Endothelial cell of umbilical vein (primary cell): ENCODE data around the gene CRYZL1. TPM values are rescaled to one million over a fixed set of nuclear protein-coding genes. Genes with fewer than 3 reads are reported as not detected.

Source experiments
- BruUV-seq: library from RNA; stranded (reverse); fragments of 400-500 nt; replicated peaks from 2 replicates; lab custom pipeline; 2021; lab: Mats Ljungman, UMichigan
- CTCF ChIA-PET: fragments of 300-600, 350-600 bp; sonication (Branson Sonifier 250); formaldehyde crosslinking; loops from one replicate; lab custom pipeline; 2021; ENCODE audit warnings: antibody characterized with exemption, inconsistent platforms; lab: Charles Lee
- POLR2A ChIA-PET: fragments of 300-600, 350-600 bp; sonication (Branson Sonifier 250); formaldehyde crosslinking; loops from one replicate; lab custom pipeline; 2021; ENCODE audit warnings: antibody characterized with exemption, inconsistent platforms; lab: Charles Lee
- DNase-seq: peaks from one replicate; pipeline ENCODE4 v3.0.0-alpha.2; 2011; ENCODE audit warnings: low read depth, low spot score
- FAIRE-seq: peaks from 2 replicates; lab custom pipeline; 2011; peaks lifted over from hg19 to GRCh38; lab: Jason Lieb, UNC
- H2AFZ ChIP-seq: 2 replicates; pipeline ENCODE4 v1.6.0; 2012; ENCODE audit warnings: low read depth, low read length, control low read depth, inconsistent platforms
- H3K27ac ChIP-seq: 2 replicates; pipeline ENCODE4 v1.5.1; 2011; ENCODE audit warnings: low read depth, mild to moderate bottlenecking, control low read depth, low read length, moderate library complexity; ENCODE audit not compliant: insufficient read depth
- H3K27me3 ChIP-seq, 2 experiments: 2 replicates each; pipeline versions ENCODE4 v1.6.0 to v1.6.1; 2011; ENCODE audit warnings: low read length in 2 of 2, mixed read lengths in 1 of 2; ENCODE audit not compliant: control insufficient read depth in 2 of 2, insufficient read depth in 2 of 2
- H3K36me3 ChIP-seq, 2 experiments: 2 replicates in 1 of 2; 3 replicates in 1 of 2; pipeline ENCODE4 v1.5.1; 2011; ENCODE audit warnings: low read length in 2 of 2, mild to moderate bottlenecking in 1 of 2, moderate library complexity in 1 of 2; ENCODE audit not compliant: control insufficient read depth in 2 of 2, insufficient read depth in 2 of 2; ENCODE audit errors: extremely low read depth in 1 of 2
- H3K4me1 ChIP-seq: 3 replicates; pipeline ENCODE4 v1.5.1; 2011; ENCODE audit warnings: mild to moderate bottlenecking, low read length; ENCODE audit not compliant: control insufficient read depth, insufficient read depth; ENCODE audit errors: extremely low read depth
- H3K4me2 ChIP-seq: 2 replicates; pipeline ENCODE4 v1.6.1; 2011; ENCODE audit warnings: low read length, control low read depth, mixed read lengths; ENCODE audit not compliant: insufficient read depth
- H3K4me3 ChIP-seq, 3 experiments: fragments of 200-600 bp in 1 of 3; sonication (generic), shearing (Covaris generic) in 1 of 3; replicated peaks in 1 of 3; 2 replicates each; pipeline ENCODE4 v1.5.1; 2011 to 2016; ENCODE audit warnings: control low read depth in 3 of 3, low read length in 3 of 3, mild to moderate bottlenecking in 2 of 3, inconsistent platforms in 1 of 3, low read depth in 1 of 3, moderate library complexity in 1 of 3; ENCODE audit not compliant: insufficient read depth in 1 of 3
- H3K79me2 ChIP-seq: 2 replicates; pipeline ENCODE4 v1.6.0; 2012; ENCODE audit warnings: low read length, inconsistent platforms; ENCODE audit not compliant: control insufficient read depth, insufficient read depth
- H3K9ac ChIP-seq: replicated peaks from 2 replicates; pipeline ENCODE3; 2011; ENCODE audit warnings: low read length, control low read depth; ENCODE audit not compliant: insufficient read depth; ENCODE audit errors: extremely low read depth
- H3K9me1 ChIP-seq: replicated peaks from 3 replicates; pipeline ENCODE4 v1.6.0; 2011; ENCODE audit warnings: mild to moderate bottlenecking, low read length; ENCODE audit not compliant: control insufficient read depth, insufficient read depth; ENCODE audit errors: extremely low read depth
- H3K9me3 ChIP-seq: replicated peaks from 2 replicates; pipeline ENCODE4 v1.5.1; 2012; ENCODE audit warnings: low read length, inconsistent platforms; ENCODE audit not compliant: control insufficient read depth, insufficient read depth
- H4K20me1 ChIP-seq: replicated peaks from 2 replicates; pipeline ENCODE3; 2011; ENCODE audit warnings: mild to moderate bottlenecking, low read length; ENCODE audit not compliant: control insufficient read depth, insufficient read depth; ENCODE audit errors: extremely low read depth
- CTCF ChIP-seq, 2 donors: IDR thresholded peaks; 1 replicate in 1 of 2; 2 replicates in 1 of 2; pipeline ENCODE4 v1.5.1; 2011; ENCODE audit warnings: low read length in 2 of 2, mild to moderate bottlenecking in 2 of 2, moderate library complexity in 2 of 2, control low read depth in 1 of 2, inconsistent platforms in 1 of 2, low read depth in 1 of 2; ENCODE audit not compliant: insufficient read depth in 1 of 2; ENCODE audit errors: extremely low read depth in 1 of 2
- EZH2 ChIP-seq: IDR thresholded peaks from 2 replicates; pipeline ENCODE4 v1.6.1; 2012; ENCODE audit warnings: borderline replicate concordance, low read depth, mild to moderate bottlenecking, moderate library complexity, low read length, inconsistent platforms; ENCODE audit not compliant: severe bottlenecking
- FOS ChIP-seq: IDR thresholded peaks from 2 replicates; pipeline ENCODE4 v1.6.1; 2011; ENCODE audit warnings: mild to moderate bottlenecking, low read length, moderate library complexity, borderline replicate concordance; ENCODE audit not compliant: insufficient read depth
- GATA2 ChIP-seq: IDR thresholded peaks from 2 replicates; pipeline ENCODE4 v1.7.0; 2011; ENCODE audit warnings: low read depth, mild to moderate bottlenecking, moderate library complexity, mixed read lengths, low read length; ENCODE audit not compliant: insufficient read length, insufficient read depth
- JUN ChIP-seq: IDR thresholded peaks from 2 replicates; pipeline ENCODE4 v1.6.1; 2011; ENCODE audit warnings: borderline replicate concordance, low read depth; ENCODE audit not compliant: insufficient read length, insufficient read depth
- MYC ChIP-seq: IDR thresholded peaks from one replicate; pipeline ENCODE4 v1.6.1; 2011; ENCODE audit warnings: mild to moderate bottlenecking, low read depth, low read length
- POLR2A ChIP-seq: IDR thresholded peaks from 2 replicates; pipeline ENCODE4 v1.6.1; 2012; ENCODE audit warnings: low read depth, mild to moderate bottlenecking, control low read depth, low read length
- POLR2AphosphoS5 ChIP-seq: IDR thresholded peaks from 2 replicates; pipeline ENCODE4 v1.6.1; 2012; ENCODE audit warnings: low read depth, mild to moderate bottlenecking, control low read depth, low read length, moderate library complexity; ENCODE audit not compliant: insufficient read depth
- dilution Hi-C: fragments of 300-500 bp; cut with MboI; formaldehyde crosslinking; loops from one replicate; pipeline ENCODE4 v1.15.0; 2019; ENCODE audit warnings: low sequenced_read_pairs; ENCODE audit not compliant: extremely low pct_ligation_motif_present
- intact Hi-C: fragments of 100-400 bp; cut with micrococcal nuclease; formaldehyde crosslinking; loops from one replicate; pipeline ENCODE4 v1.10.0; 2022
- polyA plus RNA-seq, 4 experiments: library from polyadenylated mRNA; depleted of rRNA in 3 of 4; stranded (reverse) in 3 of 4; unstranded in 1 of 4; fragments of >200 nt; gene quantifications; 2 replicates each; pipeline versions ENCODE4 v1.2.1 to v1.2.3, GENCODE V29; 2011 to 2012; ENCODE audit warnings: missing spikeins in 1 of 4
- total RNA-seq: library from RNA; stranded (reverse); gene quantifications from 2 replicates; pipeline ENCODE4 v1.2.3, GENCODE V29; 2021

Gene CRYZL1
- total and polyA plus RNA-seq, 2 donors (not counting 3 experiments of a cell fraction or from before 2014, with no cell fraction given) = 26.4 to 42.1 TPM

- Histone ChIP-seq H3K9me3 (no peaks in the 10 kb centered on the region), H3K4me2 (no peak overlapping the region), H4K20me1 (no peaks in the 10 kb centered on the region), H3K4me1 (peaks cover 12% of the 10 kb centered on the region), H3K4me3 (no peak overlapping the region), H3K36me3 (no peaks in the 10 kb centered on the region), H2AFZ (no peak overlapping the region), H3K79me2 (peaks cover 94% of the 10 kb centered on the region), H3K27ac (no peak overlapping the region), H3K9me1 (no peaks in the 10 kb centered on the region), H3K27me3 (no peaks in the 10 kb centered on the region), H3K9ac (no peak overlapping the region)
- FAIRE-seq (no peak), DNase-seq (no peak)
- TF ChIP-seq POLR2A (no peak), FOS (no peak), MYC (no peak), EZH2 (no peak), GATA2 (no peak), CTCF (IDR thresholded peaks at IDR 0.05; ENCODE audit: extremely low read depth in 1 of 2, insufficient read depth in 1 of 2, low read depth in 1 of 2, low read length in 2 of 2) (no peak)
- POLR2A ChIA-PET = no interaction called here
- no TSS peak for BruUV-seq
- intact Hi-C loops (no loop called here), dilution Hi-C loops (no loop called here)
- CTCF ChIA-PET = no interaction called here
Observed at GRCh38 chr21:33664135-33664534, 22.6 kb upstream of the CRYZL1 start.

GRCh38 chr21:33663241-33663640 lies 21.7 kb upstream of the CRYZL1 start:
- H3K9me1 ChIP-seq = no peaks in the 10 kb centered on the region
- H3K9ac ChIP-seq = no peak overlapping the region
- CTCF ChIA-PET = interaction anchor here (0.7 to 1.1 kb wide), 2 partner anchors 14 to 23 kb away, joined by 3 read pairs; no protein-coding TSS in a partner anchor
- peaks cover 95% of the 10 kb centered on the region for H3K79me2 ChIP-seq
- intact Hi-C loops = no loop called here
- no peak overlapping the region for H3K4me3 ChIP-seq
- FAIRE-seq (no peak), DNase-seq (no peak)
- no peak for TF ChIP-seq GATA2
- no peak for TF ChIP-seq POLR2A
- TF ChIP-seq POLR2AphosphoS5 = no peak
- TF ChIP-seq JUN = no peak
- TF ChIP-seq EZH2 = no peak
- TF ChIP-seq MYC = no peak
- no peak for TF ChIP-seq CTCF (IDR thresholded peaks at IDR 0.05; ENCODE audit: extremely low read depth in 1 of 2, insufficient read depth in 1 of 2, low read depth in 1 of 2, low read length in 2 of 2)
- TF ChIP-seq FOS = no peak
- H3K4me1 ChIP-seq = peaks cover 21% of the 10 kb centered on the region
- H4K20me1 ChIP-seq = no peaks in the 10 kb centered on the region
- H3K36me3 ChIP-seq = no peaks in the 10 kb centered on the region
- H3K27me3 ChIP-seq = no peaks in the 10 kb centered on the region
- POLR2A ChIA-PET = no interaction called here
- H3K9me3 ChIP-seq = no peaks in the 10 kb centered on the region
- H3K27ac ChIP-seq = no peak overlapping the region
- BruUV-seq = no TSS peak
- dilution Hi-C loops = no loop called here
- no peak overlapping the region for H2AFZ ChIP-seq
- H3K4me2 ChIP-seq = no peak overlapping the region
